Tibial nerve (tissue), 4 donors: ENCODE data around the gene OPCML. TPM values are rescaled to one million over a fixed set of nuclear protein-coding genes. Genes with fewer than 3 reads are reported as not detected.

Experiments
- DNase-seq, 2 donors: peaks; one replicate each; pipeline ENCODE4 v3.0.0-alpha.2; 2019; ENCODE audit warnings: low spot score in 2 of 2
- H3K27ac ChIP-seq, 4 donors: fragments of 200-600 bp; sonication (generic) in 3 of 4; one replicate each; pipeline ENCODE4 v1.5.1; 2017 to 2019; ENCODE audit warnings: mild to moderate bottlenecking in 1 of 4
- H3K27me3 ChIP-seq, 2 donors: fragments of 200-600 bp; sonication (generic) in 1 of 2; one replicate each; pipeline versions ENCODE4 v1.5.1 to v1.6.0; 2017 to 2019
- H3K36me3 ChIP-seq, 3 donors: fragments of 200-600 bp; sonication (generic); one replicate each; pipeline ENCODE4 v1.5.1; 2018 to 2019
- H3K4me1 ChIP-seq, 4 donors: fragments of 200-600 bp; sonication (generic) in 3 of 4; one replicate each; pipeline ENCODE4 v1.5.1; 2017 to 2019
- H3K4me3 ChIP-seq, 4 donors: fragments of 200-600 bp; sonication (generic) in 3 of 4; one replicate each; pipeline ENCODE4 v1.5.1; 2017 to 2019; ENCODE audit warnings: mild to moderate bottlenecking in 1 of 4, moderate library complexity in 1 of 4
- H3K9me3 ChIP-seq, 4 donors: fragments of 200-600 bp; sonication (generic) in 3 of 4; one replicate each; pipeline ENCODE4 v1.5.1; 2017 to 2019
- CTCF ChIP-seq, 5 experiments: fragments of 200-600 bp in 3 of 5; fragments of 450-650 bp in 2 of 5; sonication (generic) in 3 of 5; IDR thresholded peaks; one replicate each; pipeline ENCODE4 v1.5.1; 2016 to 2019; ENCODE audit warnings: antibody characterized with exemption in 5 of 5, mild to moderate bottlenecking in 3 of 5, moderate library complexity in 2 of 5
- EP300 ChIP-seq, 2 donors: sonication (generic); formaldehyde crosslinking; IDR thresholded peaks; one replicate each; pipeline ENCODE4 v1.6.1; 2017; ENCODE audit warnings: antibody characterized with exemption in 2 of 2, mild to moderate bottlenecking in 1 of 2
- POLR2A ChIP-seq, 2 donors: fragments of 450-650 bp; IDR thresholded peaks; one replicate each; pipeline ENCODE4 v1.6.1; 2017; ENCODE audit warnings: antibody characterized with exemption in 2 of 2, mild to moderate bottlenecking in 2 of 2, moderate library complexity in 2 of 2
- WGBS, 2 donors: methylation state at CpG; one replicate each; pipeline ENCODE4 v1.1.5; 2018; 5-methylcytosine and 5-hydroxymethylcytosine counted together
- total RNA-seq, 4 donors: library from RNA; depleted of rRNA; stranded (reverse); fragments of >200 nt; gene quantifications; one replicate each; pipeline ENCODE4 v1.1.0, GENCODE V29; 2016

OPCML gene
- total RNA-seq, 4 donors from 2014 or later = 1.0 to 10.8 (median 1.9) TPM

GRCh38 chr11:132648851-132649250 lies 883.5 kb downstream of the OPCML start:
- WGBS, 2 donors = 81 to 86% methylated on average over 8 of the region's 8 CpGs
- no peak overlapping the region for H3K4me3 ChIP-seq
- no peaks in the 10 kb centered on the region for H3K27me3 ChIP-seq
- H3K36me3 ChIP-seq = no peaks in the 10 kb centered on the region
- H3K4me1 ChIP-seq = no peaks in the 10 kb centered on the region
- no peak for TF ChIP-seq EP300 (IDR thresholded peaks at IDR 0.05)
- no peak for TF ChIP-seq CTCF (IDR thresholded peaks at IDR 0.05)
- TF ChIP-seq POLR2A (IDR thresholded peaks at IDR 0.05) = no peak
- H3K9me3 ChIP-seq = no peaks in the 10 kb centered on the region
- H3K27ac ChIP-seq = no peak overlapping the region
- DNase-seq = no peak

GRCh38 chr11:132646890-132647289 lies 885.4 kb downstream of the OPCML start:
- Histone ChIP-seq H3K4me1 (no peaks in the 10 kb centered on the region), H3K9me3 (no peaks in the 10 kb centered on the region), H3K4me3 (no peak overlapping the region), H3K36me3 (no peaks in the 10 kb centered on the region), H3K27me3 (no peaks in the 10 kb centered on the region), H3K27ac (no peak overlapping the region)
- DNase-seq = no peak
- TF ChIP-seq CTCF (IDR thresholded peaks at IDR 0.05) = no peak
- TF ChIP-seq POLR2A (IDR thresholded peaks at IDR 0.05) = no peak
- no peak for TF ChIP-seq EP300 (IDR thresholded peaks at IDR 0.05)
- WGBS, 2 donors = 75 to 87% methylated on average over 2 of the region's 2 CpGs

GRCh38 chr11:132644520-132645239 lies 887.6 kb downstream of the OPCML start:
- 57 to 59% methylated on average over 6 of the region's 6 CpGs for WGBS, 2 donors
- no peaks in the 10 kb centered on the region for H3K4me1 ChIP-seq
- no peaks in the 10 kb centered on the region for H3K27me3 ChIP-seq
- no peaks in the 10 kb centered on the region for H3K36me3 ChIP-seq
- no peak overlapping the region for H3K4me3 ChIP-seq
- H3K27ac ChIP-seq = no peak overlapping the region
- no peaks in the 10 kb centered on the region for H3K9me3 ChIP-seq
- no peak for TF ChIP-seq CTCF (IDR thresholded peaks at IDR 0.05)
- no peak for TF ChIP-seq POLR2A (IDR thresholded peaks at IDR 0.05)
- no peak for TF ChIP-seq EP300 (IDR thresholded peaks at IDR 0.05)
- no peak for DNase-seq

GRCh38 chr11:132643239-132643638 lies 889.1 kb downstream of the OPCML start:
- H3K4me1 ChIP-seq = no peaks in the 10 kb centered on the region
- no peak overlapping the region for H3K27ac ChIP-seq
- 68 to 74% methylated on average over 9 of the region's 9 CpGs for WGBS, 2 donors
- no peaks in the 10 kb centered on the region for H3K9me3 ChIP-seq
- DNase-seq = no peak
- TF ChIP-seq CTCF (IDR thresholded peaks at IDR 0.05) (no peak), POLR2A (IDR thresholded peaks at IDR 0.05) (no peak), EP300 (IDR thresholded peaks at IDR 0.05) (no peak)
- no peaks in the 10 kb centered on the region for H3K27me3 ChIP-seq
- no peak overlapping the region for H3K4me3 ChIP-seq
- H3K36me3 ChIP-seq = no peaks in the 10 kb centered on the region

- Histone ChIP-seq H3K4me1 (no peaks in the 10 kb centered on the region), H3K27me3 (no peaks in the 10 kb centered on the region), H3K27ac (no peak overlapping the region), H3K4me3 (no peak overlapping the region), H3K9me3 (no peaks in the 10 kb centered on the region), H3K36me3 (no peaks in the 10 kb centered on the region)
- TF ChIP-seq CTCF (IDR thresholded peaks at IDR 0.05) (no peak), EP300 (IDR thresholded peaks at IDR 0.05) (no peak), POLR2A (IDR thresholded peaks at IDR 0.05) (no peak)
- 84% methylated on average over 3 of the region's 3 CpGs for WGBS, 2 donors
- no peak for DNase-seq
Observed at GRCh38 chr11:132640952-132641351, 891.3 kb downstream of the OPCML start.
